Ishikawa (cell line): ENCODE measurements around the gene ZBTB44.

Experiments used
- CEBPB ChIP-seq: IDR thresholded peaks from 2 replicates; pipeline ENCODE4 v1.6.1; 2012
- CREB1 ChIP-seq: IDR thresholded peaks from 2 replicates; pipeline ENCODE4 v1.6.1; 2012; ENCODE audit warnings: low read depth
- EGR1 ChIP-seq: IDR thresholded peaks from 2 replicates; pipeline ENCODE4 v1.6.1; 2012
- EP300 ChIP-seq: IDR thresholded peaks from 2 replicates; pipeline ENCODE4 v1.6.1; 2012; ENCODE audit warnings: borderline replicate concordance
- FOXM1 ChIP-seq: IDR thresholded peaks from 2 replicates; pipeline ENCODE4 v1.6.1; 2012; ENCODE audit warnings: low read depth, borderline replicate concordance
- NFIC ChIP-seq: IDR thresholded peaks from 2 replicates; pipeline ENCODE4 v1.6.1; 2012
- RAD21 ChIP-seq: IDR thresholded peaks from 2 replicates; pipeline ENCODE4 v1.6.1; 2012; ENCODE audit warnings: low read depth
- TAF1 ChIP-seq: IDR thresholded peaks from 2 replicates; pipeline ENCODE4 v1.6.1; 2012; ENCODE audit warnings: low read depth, mild to moderate bottlenecking
- TCF12 ChIP-seq: IDR thresholded peaks from 2 replicates; pipeline ENCODE4 v1.6.1; 2012; ENCODE audit warnings: low read depth
- TEAD4 ChIP-seq: IDR thresholded peaks from 2 replicates; pipeline ENCODE4 v1.6.1; 2012
- YY1 ChIP-seq: IDR thresholded peaks from 2 replicates; pipeline ENCODE4 v1.6.1; 2012; ENCODE audit warnings: low read depth
- ZBTB7A ChIP-seq: IDR thresholded peaks from 2 replicates; pipeline ENCODE4 v1.6.1; 2012; ENCODE audit warnings: low read depth
- TF ChIP-seq, protein P1 (sequence below): IDR thresholded peaks from 2 replicates; pipeline ENCODE4 v1.6.1; 2012; ENCODE audit warnings: low read depth, mild to moderate bottlenecking
- TF ChIP-seq, protein P2 (sequence below): IDR thresholded peaks from 2 replicates; pipeline ENCODE4 v1.6.1; 2012
- TF ChIP-seq, protein P3 (sequence below): IDR thresholded peaks from 2 replicates; pipeline ENCODE4 v1.6.1; 2012

ZBTB44 gene

DNA sequence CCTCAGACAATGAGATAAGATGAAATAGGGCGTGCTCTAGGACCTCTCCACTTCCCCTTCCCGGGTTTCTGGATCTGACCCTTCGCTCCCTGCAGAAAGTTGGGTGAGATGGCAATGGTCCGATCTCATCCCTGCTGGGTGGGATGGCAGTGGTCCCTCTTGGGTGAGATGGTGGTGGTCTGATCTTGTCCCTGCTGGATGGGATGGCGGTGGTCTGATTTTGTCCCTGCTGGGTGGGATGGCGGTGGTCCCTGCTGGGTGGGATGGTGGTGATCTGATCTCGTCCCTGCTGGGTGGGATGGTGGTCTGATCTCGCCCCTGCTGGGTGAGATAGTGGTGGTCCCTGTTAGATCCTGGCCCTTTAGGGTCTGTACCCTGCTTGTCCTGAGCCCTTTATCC is 133.8 kb downstream of the ZBTB44 start:
- TF ChIP-seq EGR1, result no peak
- TF ChIP-seq, protein P1, sequence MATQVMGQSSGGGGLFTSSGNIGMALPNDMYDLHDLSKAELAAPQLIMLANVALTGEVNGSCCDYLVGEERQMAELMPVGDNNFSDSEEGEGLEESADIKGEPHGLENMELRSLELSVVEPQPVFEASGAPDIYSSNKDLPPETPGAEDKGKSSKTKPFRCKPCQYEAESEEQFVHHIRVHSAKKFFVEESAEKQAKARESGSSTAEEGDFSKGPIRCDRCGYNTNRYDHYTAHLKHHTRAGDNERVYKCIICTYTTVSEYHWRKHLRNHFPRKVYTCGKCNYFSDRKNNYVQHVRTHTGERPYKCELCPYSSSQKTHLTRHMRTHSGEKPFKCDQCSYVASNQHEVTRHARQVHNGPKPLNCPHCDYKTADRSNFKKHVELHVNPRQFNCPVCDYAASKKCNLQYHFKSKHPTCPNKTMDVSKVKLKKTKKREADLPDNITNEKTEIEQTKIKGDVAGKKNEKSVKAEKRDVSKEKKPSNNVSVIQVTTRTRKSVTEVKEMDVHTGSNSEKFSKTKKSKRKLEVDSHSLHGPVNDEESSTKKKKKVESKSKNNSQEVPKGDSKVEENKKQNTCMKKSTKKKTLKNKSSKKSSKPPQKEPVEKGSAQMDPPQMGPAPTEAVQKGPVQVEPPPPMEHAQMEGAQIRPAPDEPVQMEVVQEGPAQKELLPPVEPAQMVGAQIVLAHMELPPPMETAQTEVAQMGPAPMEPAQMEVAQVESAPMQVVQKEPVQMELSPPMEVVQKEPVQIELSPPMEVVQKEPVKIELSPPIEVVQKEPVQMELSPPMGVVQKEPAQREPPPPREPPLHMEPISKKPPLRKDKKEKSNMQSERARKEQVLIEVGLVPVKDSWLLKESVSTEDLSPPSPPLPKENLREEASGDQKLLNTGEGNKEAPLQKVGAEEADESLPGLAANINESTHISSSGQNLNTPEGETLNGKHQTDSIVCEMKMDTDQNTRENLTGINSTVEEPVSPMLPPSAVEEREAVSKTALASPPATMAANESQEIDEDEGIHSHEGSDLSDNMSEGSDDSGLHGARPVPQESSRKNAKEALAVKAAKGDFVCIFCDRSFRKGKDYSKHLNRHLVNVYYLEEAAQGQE, result no peak
- no peak for TF ChIP-seq TAF1

DNA sequence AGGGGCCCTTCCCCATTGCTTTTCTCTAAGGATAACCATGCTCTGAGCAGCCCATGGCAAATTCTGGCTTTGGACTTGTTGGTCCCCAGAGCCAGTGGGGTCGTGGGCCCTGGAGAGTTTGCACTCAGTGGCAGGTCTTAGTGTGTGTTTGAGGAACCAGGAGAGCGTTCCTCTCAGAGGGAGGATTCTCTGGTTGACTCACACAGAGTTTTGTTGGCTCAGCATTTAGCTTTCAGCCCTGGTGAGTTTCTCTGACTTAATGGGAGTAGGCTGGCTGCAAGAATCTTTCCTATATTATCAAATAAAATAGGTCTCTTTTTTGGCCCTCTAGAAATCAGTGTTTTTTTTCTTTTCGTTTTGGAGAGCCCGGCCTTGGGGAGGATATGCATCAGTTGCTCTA is 134.2 kb downstream of the ZBTB44 start:
- TF ChIP-seq CREB1, result no peak
- TF ChIP-seq ZBTB7A, result no peak
- no peak for TF ChIP-seq TEAD4
- TF ChIP-seq, protein P2, sequence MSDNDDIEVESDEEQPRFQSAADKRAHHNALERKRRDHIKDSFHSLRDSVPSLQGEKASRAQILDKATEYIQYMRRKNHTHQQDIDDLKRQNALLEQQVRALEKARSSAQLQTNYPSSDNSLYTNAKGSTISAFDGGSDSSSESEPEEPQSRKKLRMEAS, result no peak
- TF ChIP-seq EGR1, result no peak
- no peak for TF ChIP-seq TCF12
- TF ChIP-seq RAD21, result no peak

DNA sequence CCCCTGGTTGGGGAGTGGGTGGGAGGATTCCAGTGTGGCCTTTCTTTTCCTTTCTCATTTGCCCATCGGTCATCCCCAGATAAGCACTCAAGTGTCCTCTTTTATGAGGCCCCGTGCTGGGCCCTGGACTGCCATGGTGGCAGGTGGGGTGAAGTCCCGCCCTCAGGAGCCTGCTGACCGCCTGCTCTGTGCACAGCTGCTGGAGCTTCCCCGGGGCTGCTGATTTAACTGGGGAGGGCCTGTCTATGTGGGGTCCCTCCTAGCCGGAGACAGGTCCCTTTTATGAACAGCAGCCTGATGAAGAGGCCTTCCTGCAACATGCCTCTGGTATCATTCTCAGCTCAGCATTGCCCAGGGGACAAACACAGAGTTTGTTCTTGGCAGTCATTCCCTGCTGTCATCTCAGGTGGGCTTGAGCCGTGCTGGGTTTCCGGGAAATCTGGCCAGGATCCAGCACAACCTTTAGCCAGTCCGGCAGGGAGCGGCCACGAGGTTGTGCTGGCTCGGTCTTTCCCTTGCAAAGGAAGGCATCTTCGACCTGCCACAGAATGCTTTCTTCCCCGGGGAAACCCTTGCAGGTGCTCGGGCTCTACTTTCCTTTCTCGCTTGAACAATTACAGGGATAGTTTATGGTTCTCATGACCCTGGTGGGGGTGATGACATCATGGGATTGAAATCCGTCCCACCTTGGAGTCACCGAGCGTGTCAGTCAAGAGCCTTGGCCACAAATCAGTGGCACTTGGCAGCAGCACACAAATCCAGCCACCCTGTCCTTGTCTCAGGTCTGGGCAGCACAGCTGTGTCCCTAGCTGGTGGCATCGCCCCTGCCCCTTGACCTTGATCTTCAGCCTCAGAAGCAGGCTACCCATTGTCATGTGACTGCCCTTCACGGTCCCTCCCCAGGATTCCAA is 135.1 kb downstream of the ZBTB44 start:
- no peak for TF ChIP-seq FOXM1
- peak; percentile 79 for TF ChIP-seq NFIC
- TF ChIP-seq, protein P3, sequence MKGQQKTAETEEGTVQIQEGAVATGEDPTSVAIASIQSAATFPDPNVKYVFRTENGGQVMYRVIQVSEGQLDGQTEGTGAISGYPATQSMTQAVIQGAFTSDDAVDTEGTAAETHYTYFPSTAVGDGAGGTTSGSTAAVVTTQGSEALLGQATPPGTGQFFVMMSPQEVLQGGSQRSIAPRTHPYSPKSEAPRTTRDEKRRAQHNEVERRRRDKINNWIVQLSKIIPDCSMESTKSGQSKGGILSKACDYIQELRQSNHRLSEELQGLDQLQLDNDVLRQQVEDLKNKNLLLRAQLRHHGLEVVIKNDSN, result peak; percentile 77
- TF ChIP-seq, protein P1, result no peak
- TF ChIP-seq RAD21, result 0 out of 2 replicates have a peak, but pooled peaks have one; percentile 4
- TF ChIP-seq YY1, result 0 out of 2 replicates have a peak, but pooled peaks have one; percentile 33
- peak; percentile 85 for TF ChIP-seq TEAD4
- TF ChIP-seq CEBPB, result peak; percentile 31; the same call in 1 of the 2 replicates
- peak; percentile 93 for TF ChIP-seq TCF12
- peak; percentile 84 for TF ChIP-seq EP300
- TF ChIP-seq, protein P2, result peak; percentile 80

DNA sequence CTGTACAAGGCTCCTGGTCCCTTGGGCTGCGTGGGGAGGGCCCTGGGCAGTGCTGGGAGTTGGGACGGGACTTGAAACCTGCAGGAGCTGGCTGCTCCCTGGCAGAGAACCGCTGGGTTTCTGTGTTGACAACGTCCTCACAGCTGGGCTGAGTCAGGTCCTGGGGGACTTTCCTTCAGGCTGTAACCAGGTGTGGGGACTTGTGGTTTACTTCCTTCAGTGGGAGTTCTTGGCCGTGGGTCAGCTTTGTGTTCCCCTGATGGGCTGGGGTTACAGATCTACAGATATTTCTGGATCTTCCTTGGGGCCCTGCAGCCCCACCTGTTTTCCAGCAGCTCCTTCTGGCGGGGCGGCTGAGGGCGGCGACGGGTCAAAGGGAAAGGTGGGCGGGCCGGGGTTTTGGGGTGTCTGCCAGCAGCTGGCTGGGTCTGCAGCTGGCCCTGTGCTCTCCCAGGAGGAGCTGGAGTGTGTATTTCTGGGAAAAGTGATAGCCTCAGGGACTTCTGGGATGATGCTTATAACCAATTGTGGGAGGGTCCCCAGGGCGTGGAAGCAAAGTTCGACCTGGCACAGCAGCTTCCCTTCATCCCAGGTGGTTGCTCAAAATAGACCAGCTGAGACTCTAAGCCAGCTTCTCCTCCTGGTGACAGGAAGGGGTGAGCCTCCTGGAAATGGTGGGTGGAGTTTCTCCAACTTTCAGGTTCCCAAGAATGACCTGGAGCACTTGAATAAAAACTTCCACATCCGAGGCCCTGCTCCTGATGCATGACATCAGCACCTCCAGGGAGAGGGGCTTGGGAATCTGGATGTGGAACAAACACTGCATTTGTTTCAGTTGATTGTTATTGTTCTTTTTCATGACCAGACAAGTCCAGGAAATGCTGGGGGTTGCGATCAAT is 136.0 kb downstream of the ZBTB44 start:
- TF ChIP-seq NFIC (peak; percentile 27), RAD21 (no peak), TEAD4 (no peak), YY1 (no peak), FOXM1 (no peak)

DNA sequence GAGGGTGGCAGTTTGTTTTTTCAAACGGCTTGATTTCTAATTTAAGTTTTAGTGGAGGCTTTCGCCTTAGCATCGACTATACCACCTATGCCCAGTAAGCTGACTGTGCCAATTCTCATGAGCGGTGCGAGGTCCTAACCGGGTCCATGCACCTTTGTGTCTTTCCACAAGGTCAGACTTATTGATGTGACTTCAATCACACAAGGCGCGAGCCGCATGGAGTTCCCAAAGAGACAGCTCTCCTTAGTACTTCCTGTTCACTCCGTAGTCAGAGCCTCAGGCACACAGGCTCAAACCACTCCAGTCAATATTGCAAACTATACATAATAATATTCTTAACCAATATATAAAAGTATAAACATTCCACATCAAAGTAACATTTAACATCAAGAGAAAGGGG is 136.9 kb downstream of the ZBTB44 start:
- TF ChIP-seq TCF12 (no peak), ZBTB7A (no peak), EGR1 (no peak), CREB1 (no peak)
- TF ChIP-seq, protein P2, result no peak
- TF ChIP-seq, protein P3, result no peak
